Myometrial cell (primary cell): ENCODE data around the gene ARMC8. TPM values are rescaled to one million over a fixed set of nuclear protein-coding genes. Genes with fewer than 3 reads are reported as not detected.

Source experiments
- total RNA-seq: library from RNA; depleted of rRNA; stranded (reverse); fragments of >200 nt; gene quantifications from 2 replicates; pipeline ENCODE4 v1.2.3, GENCODE V29; 2015

Gene ARMC8
- 37.8 and 41.8 TPM in 2 replicates for total RNA-seq

GRCh38 chr3:138187296-138188012, at the start of gene ARMC8:
ARMC8 (plus strand) TSS chr3:138187301; CDS start chr3:138187555, 254 bp downstream.

GRCh38 chr3:138174421-138175131, 12.5 kb upstream of the ARMC8 start, which contains the start of gene DBR1:
DBR1 (minus strand) TSS chr3:138174921; CDS start chr3:138174795, 126 bp downstream.

GRCh38 chr3:138329127-138329983, 142.3 kb downstream of the ARMC8 start, which contains the start of gene NME9:
NME9 (minus strand) TSS chr3:138329851; CDS start chr3:138329335, 516 bp downstream.

Other genes with a start within 250 kb of the ARMC8 start
- not detected in 2 replicates for gene CLDN18, start 177.1 kb upstream of the ARMC8 start, total RNA-seq
- 8.5 and 13.8 TPM in 2 replicates for gene DZIP1L, start 71.7 kb upstream of the ARMC8 start, total RNA-seq
- gene A4GNT, start 54.9 kb upstream of the ARMC8 start, total RNA-seq = not detected in 2 replicates
- 13.8 and 15.8 TPM in 2 replicates for gene DBR1, start 12.4 kb upstream of the ARMC8 start, total RNA-seq
- gene NME9, start 142.6 kb downstream of the ARMC8 start, total RNA-seq = not detected in 2 replicates
- gene MRAS, start 161.3 kb downstream of the ARMC8 start, total RNA-seq = 22.2 and 27.6 TPM in 2 replicates
- gene ESYT3, start 247.3 kb downstream of the ARMC8 start, total RNA-seq = under 0.01 and 0.58 TPM in 2 replicates